Activated B cell treated with CpG ODN at 0.5 μM for 24 hours (primary cell): ENCODE results near the gene SH3PXD2A. TPM values are rescaled to one million over a fixed set of nuclear protein-coding genes. Genes with fewer than 3 reads are reported as not detected.

Source experiments
- ATAC-seq: fragments of 200-7000 bp; cut with Tn5 transposase; one replicate; pipeline ENCODE4 v1.10.0; 2021; ENCODE audit warnings: low read depth, mild to moderate bottlenecking, moderate library complexity
- CTCF ChIA-PET: fragments of 350-600 bp; sonication (Branson Sonifier 250); formaldehyde crosslinking; loops from one replicate; lab custom pipeline; 2021; ENCODE audit warnings: antibody characterized with exemption; lab: Charles Lee
- POLR2A ChIA-PET: fragments of 350-600 bp; sonication (Branson Sonifier 250); formaldehyde crosslinking; loops from one replicate; lab custom pipeline; 2021; ENCODE audit warnings: antibody characterized with exemption; lab: Charles Lee
- DNase-seq: peaks from one replicate; pipeline ENCODE4 v3.0.0; 2022
- H3K27ac Mint-ChIP-seq: one replicate; pipeline ENCODE4 v1.8.0; 2020; ENCODE audit warnings: mixed read lengths
- H3K27me3 Mint-ChIP-seq: one replicate; pipeline ENCODE4 v1.8.0; 2021; ENCODE audit warnings: mixed read lengths
- H3K36me3 Mint-ChIP-seq: one replicate; pipeline ENCODE4 v1.8.0; 2021; ENCODE audit warnings: low read depth, mixed read lengths
- H3K4me1 Mint-ChIP-seq: one replicate; pipeline ENCODE4 v1.8.0; 2021; ENCODE audit warnings: mixed read lengths
- H3K4me3 Mint-ChIP-seq: one replicate; pipeline ENCODE4 v1.8.0; 2020; ENCODE audit warnings: mild to moderate bottlenecking, mixed read lengths
- H3K9me3 Mint-ChIP-seq: one replicate; pipeline ENCODE4 v1.8.0; 2020; ENCODE audit warnings: mixed read lengths
- intact Hi-C: fragments of 100-400 bp; cut with micrococcal nuclease; formaldehyde crosslinking; loops from one replicate; pipeline ENCODE4 v1.15.1; 2024
- total RNA-seq: library from RNA; stranded (reverse); gene quantifications from 2 replicates; pipeline ENCODE4 v1.2.3, GENCODE V29; 2022
- TF ChIP-seq, protein P1 (sequence below): fragments of 200-600 bp; IDR thresholded peaks from one replicate; pipeline ENCODE4 v1.8.0; 2022; ENCODE audit warnings: antibody characterized with exemption, mild to moderate bottlenecking

Gene SH3PXD2A
- total RNA-seq, 1 donor from 2014 or later = 18.2 TPM

DNA sequence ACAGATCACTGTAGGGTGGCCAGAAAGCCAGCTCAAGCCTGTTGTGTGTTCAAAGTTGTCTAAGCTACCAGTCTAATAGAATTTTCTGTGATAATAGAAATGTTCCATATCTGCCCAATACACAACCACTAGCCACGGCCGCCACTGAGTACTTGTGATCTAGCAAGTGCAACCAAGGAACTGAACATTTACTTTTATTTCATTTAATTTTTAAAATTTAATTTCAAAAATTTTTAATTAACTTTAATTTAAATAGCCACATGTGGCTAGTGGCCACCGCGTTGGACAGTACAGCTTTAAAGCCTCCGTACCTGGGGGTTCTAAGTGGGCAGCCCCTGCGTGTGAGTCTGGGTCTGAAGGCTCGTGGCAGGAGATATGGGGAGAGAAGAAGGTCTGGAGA lies 60.4 kb downstream of the SH3PXD2A start:
- Mint-ChIP-seq H3K27ac (no peak overlapping the region), H3K4me1 (no peaks in the 10 kb centered on the region), H3K4me3 (no peak overlapping the region), H3K27me3 (peaks cover 7% of the 10 kb centered on the region), H3K9me3 (no peaks in the 10 kb centered on the region), H3K36me3 (no peaks in the 10 kb centered on the region)
- no peak for DNase-seq
- ChIA-PET CTCF (no interaction called here), POLR2A (no interaction called here)
- ATAC-seq = no peak
- TF ChIP-seq, protein P1, sequence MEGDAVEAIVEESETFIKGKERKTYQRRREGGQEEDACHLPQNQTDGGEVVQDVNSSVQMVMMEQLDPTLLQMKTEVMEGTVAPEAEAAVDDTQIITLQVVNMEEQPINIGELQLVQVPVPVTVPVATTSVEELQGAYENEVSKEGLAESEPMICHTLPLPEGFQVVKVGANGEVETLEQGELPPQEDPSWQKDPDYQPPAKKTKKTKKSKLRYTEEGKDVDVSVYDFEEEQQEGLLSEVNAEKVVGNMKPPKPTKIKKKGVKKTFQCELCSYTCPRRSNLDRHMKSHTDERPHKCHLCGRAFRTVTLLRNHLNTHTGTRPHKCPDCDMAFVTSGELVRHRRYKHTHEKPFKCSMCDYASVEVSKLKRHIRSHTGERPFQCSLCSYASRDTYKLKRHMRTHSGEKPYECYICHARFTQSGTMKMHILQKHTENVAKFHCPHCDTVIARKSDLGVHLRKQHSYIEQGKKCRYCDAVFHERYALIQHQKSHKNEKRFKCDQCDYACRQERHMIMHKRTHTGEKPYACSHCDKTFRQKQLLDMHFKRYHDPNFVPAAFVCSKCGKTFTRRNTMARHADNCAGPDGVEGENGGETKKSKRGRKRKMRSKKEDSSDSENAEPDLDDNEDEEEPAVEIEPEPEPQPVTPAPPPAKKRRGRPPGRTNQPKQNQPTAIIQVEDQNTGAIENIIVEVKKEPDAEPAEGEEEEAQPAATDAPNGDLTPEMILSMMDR = no peak
- intact Hi-C loops = no loop called here

DNA sequence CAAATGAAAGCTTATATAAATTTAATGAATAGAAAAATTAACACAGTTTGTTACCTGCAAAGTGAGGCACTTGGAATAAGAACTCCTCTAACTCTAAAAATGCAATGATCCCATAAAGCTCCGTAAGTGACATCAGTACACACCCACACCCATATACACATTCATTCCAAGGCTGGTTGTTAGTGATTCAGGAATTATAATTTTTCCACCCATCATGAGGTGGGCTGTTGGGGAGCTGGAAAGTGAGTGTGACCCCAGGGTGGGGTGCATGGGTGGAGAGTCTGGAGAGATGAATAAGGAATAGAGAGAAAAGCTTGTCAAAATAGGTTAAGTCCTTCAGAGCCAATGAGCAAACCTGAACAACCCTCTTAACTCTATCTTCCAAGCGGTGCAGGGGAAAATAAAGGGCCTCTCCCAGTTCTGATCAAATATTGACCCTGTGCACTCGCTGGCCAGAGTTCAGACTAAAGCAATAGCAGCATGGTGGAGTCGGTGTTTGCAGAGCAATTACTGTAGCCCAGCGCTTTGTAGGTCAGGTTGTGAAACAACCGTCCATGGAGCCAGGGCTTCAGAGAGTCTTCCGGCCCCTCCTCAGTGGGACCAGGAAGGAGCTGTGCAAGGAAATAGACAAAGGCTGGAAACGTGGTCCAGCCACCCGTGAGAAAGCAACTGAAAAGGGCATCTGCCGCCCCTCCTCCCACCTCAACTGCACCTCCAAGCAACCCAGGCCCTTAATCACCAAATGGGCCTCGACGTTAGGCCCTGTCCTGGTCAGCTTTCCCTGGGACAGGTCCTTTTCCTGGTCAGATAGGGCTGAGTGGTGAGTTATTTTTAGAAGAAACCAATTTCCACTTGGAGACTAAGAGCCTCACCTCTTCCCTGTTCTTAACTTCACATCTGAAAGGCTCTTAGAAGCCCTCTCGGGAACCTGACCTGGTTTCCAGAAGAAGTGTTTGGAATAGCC lies 61.2 kb downstream of the SH3PXD2A start:
- Mint-ChIP-seq H3K27ac (no peak overlapping the region), H3K4me3 (no peak overlapping the region), H3K36me3 (no peaks in the 10 kb centered on the region), H3K27me3 (peaks cover 9% of the 10 kb centered on the region), H3K4me1 (no peaks in the 10 kb centered on the region), H3K9me3 (no peaks in the 10 kb centered on the region)
- DNase-seq = no peak
- no peak for ATAC-seq
- TF ChIP-seq, protein P1 = no peak
- intact Hi-C loops = no loop called here
- ChIA-PET POLR2A (no interaction called here), CTCF (no interaction called here)

DNA sequence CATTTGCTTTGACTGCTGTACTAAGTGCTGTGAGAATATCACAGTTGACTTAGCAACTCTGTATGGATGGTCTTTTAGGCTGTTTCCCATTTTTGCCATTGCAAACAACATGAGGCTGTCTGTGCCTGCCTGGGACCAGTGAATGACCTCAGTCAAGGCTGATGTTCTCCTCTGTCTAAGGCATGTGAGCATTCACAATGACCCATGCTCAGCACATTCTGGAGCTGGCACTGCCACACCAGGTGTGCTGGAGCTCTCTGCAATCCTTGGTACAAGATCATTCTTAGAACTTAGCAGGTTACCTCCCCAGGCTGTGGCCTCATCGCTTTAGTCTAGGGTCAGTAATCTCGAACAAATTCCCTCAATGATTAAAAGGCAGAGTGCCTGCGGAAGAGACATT lies 61.9 kb downstream of the SH3PXD2A start:
- TF ChIP-seq, protein P1 = no peak
- no peaks in the 10 kb centered on the region for H3K4me1 Mint-ChIP-seq
- H3K4me3 Mint-ChIP-seq = no peak overlapping the region
- ChIA-PET CTCF (no interaction called here), POLR2A (no interaction called here)
- H3K36me3 Mint-ChIP-seq = no peaks in the 10 kb centered on the region
- peaks cover 12% of the 10 kb centered on the region for H3K27me3 Mint-ChIP-seq
- H3K27ac Mint-ChIP-seq = no peak overlapping the region
- H3K9me3 Mint-ChIP-seq = no peaks in the 10 kb centered on the region
- DNase-seq (no peak), ATAC-seq (no peak)
- intact Hi-C loops = no loop called here

DNA sequence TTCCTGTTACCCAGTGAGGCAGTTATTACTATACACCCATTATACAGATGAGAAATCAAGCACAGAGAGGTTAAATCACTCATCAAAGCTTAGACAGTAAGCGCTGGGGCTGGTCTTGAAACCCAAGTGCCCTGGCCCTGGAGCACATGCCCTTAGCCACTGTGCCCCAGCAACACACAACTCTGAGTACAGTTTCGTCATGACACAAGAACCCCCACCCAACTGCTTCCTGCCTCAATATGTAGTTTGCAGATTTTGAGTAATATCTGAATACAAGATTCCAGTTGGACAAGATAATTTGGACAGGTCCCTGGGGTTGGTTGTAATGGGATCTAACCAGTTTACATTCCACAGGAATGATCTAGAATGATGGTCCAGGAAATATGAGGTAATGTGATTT lies 62.8 kb downstream of the SH3PXD2A start:
- Mint-ChIP-seq H3K27ac (no peak overlapping the region), H3K27me3 (peaks cover 12% of the 10 kb centered on the region), H3K4me3 (no peak overlapping the region), H3K9me3 (no peaks in the 10 kb centered on the region), H3K4me1 (no peaks in the 10 kb centered on the region), H3K36me3 (no peaks in the 10 kb centered on the region)
- intact Hi-C loops = no loop called here
- TF ChIP-seq, protein P1 = no peak
- POLR2A ChIA-PET = no interaction called here
- CTCF ChIA-PET = no interaction called here
- no peak for DNase-seq
- ATAC-seq = no peak

DNA sequence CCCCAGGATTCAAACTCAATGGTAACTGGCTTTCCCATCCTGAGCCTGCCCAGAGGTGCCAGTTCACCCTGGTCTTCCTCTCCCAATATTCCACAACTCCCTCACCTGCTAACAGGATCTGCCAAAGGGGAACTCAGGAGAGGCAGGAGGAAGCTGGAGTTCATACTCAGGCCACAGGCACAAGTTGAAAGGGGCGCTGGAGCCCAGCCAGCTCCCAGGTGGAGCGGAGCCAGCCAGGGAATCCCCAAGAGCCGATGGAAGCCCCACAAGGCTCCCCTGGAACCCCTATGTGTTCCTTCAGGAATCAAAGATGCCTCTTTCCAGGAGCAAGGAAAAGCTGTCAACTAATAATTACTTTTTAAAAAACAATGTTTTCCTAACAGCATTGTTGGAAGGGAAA lies 63.5 kb downstream of the SH3PXD2A start:
- intact Hi-C loops = no loop called here
- TF ChIP-seq, protein P1 = no peak
- Mint-ChIP-seq H3K27ac (no peak overlapping the region), H3K36me3 (no peaks in the 10 kb centered on the region), H3K9me3 (no peaks in the 10 kb centered on the region), H3K4me1 (no peaks in the 10 kb centered on the region), H3K27me3 (peaks cover 12% of the 10 kb centered on the region), H3K4me3 (no peak overlapping the region)
- DNase-seq (no peak), ATAC-seq (no peak)
- ChIA-PET CTCF (no interaction called here), POLR2A (no interaction called here)
